DND-41 (cell line): Measurements from ENCODE around the gene ASB18.

Source experiments
- ATAC-seq: fragments of 200-7000 bp; cut with Tn5 transposase; 3 replicates; pipeline ENCODE4 v1.9.1; 2021; ENCODE audit warnings: low read depth; ENCODE audit not compliant: insufficient read depth
- DNase-seq: peaks from one replicate; pipeline ENCODE4 v3.0.0-alpha.2; 2020
- H2AFZ ChIP-seq: 2 replicates; pipeline ENCODE4 v1.6.0; 2012; ENCODE audit warnings: low read depth, low read length
- H3K27ac ChIP-seq: 2 replicates; pipeline ENCODE4 v1.5.1; 2012; ENCODE audit warnings: low read length, inconsistent platforms
- H3K27me3 ChIP-seq: fragments of 200-600 bp; sonication (generic); 2 replicates; pipeline ENCODE4 v1.6.0; 2012; ENCODE audit warnings: low read length, mild to moderate bottlenecking, inconsistent platforms; ENCODE audit not compliant: insufficient read depth, poor library complexity
- H3K36me3 ChIP-seq: 2 replicates; pipeline ENCODE4 v1.5.1; 2012; ENCODE audit warnings: low read length, inconsistent platforms; ENCODE audit not compliant: insufficient read depth
- H3K4me1 ChIP-seq: 2 replicates; pipeline ENCODE4 v1.5.1; 2012; ENCODE audit warnings: mild to moderate bottlenecking, low read length; ENCODE audit not compliant: insufficient read depth
- H3K4me2 ChIP-seq: 2 replicates; pipeline ENCODE4 v1.6.0; 2012; ENCODE audit warnings: mild to moderate bottlenecking, moderate library complexity, low read length, inconsistent platforms; ENCODE audit not compliant: insufficient read depth
- H3K4me3 ChIP-seq, 2 experiments: fragments of 200-600 bp in 1 of 2; shearing (Covaris generic) in 1 of 2; 2 replicates each; pipeline ENCODE4 v1.5.1; 2012 to 2016; ENCODE audit warnings: inconsistent platforms in 2 of 2, low read length in 2 of 2, mild to moderate bottlenecking in 2 of 2, low read depth in 1 of 2, moderate library complexity in 1 of 2
- H3K79me2 ChIP-seq: 2 replicates; pipeline ENCODE4 v1.6.0; 2012; ENCODE audit warnings: low read length, inconsistent platforms; ENCODE audit not compliant: insufficient read depth
- H3K9ac ChIP-seq: 2 replicates; pipeline ENCODE4 v1.6.0; 2012; ENCODE audit warnings: low read depth, mild to moderate bottlenecking, inconsistent platforms, low read length, moderate library complexity
- H3K9me3 ChIP-seq: 2 replicates; pipeline ENCODE4 v1.5.1; 2012; ENCODE audit warnings: low read length, moderate library complexity, mild to moderate bottlenecking, inconsistent platforms; ENCODE audit not compliant: insufficient read depth, severe bottlenecking
- H4K20me1 ChIP-seq: 2 replicates; pipeline ENCODE4 v1.6.0; 2012; ENCODE audit warnings: low read length; ENCODE audit not compliant: insufficient read depth
- CTCF ChIP-seq: IDR thresholded peaks from 2 replicates; pipeline ENCODE4 v1.5.1; 2012; ENCODE audit warnings: borderline replicate concordance, low read length, moderate library complexity, mild to moderate bottlenecking; ENCODE audit not compliant: poor library complexity, severe bottlenecking; ENCODE audit errors: extremely low read depth
- EZH2 ChIP-seq: IDR thresholded peaks from 3 replicates; pipeline ENCODE4 v1.6.1; 2012; ENCODE audit warnings: borderline replicate concordance, low read depth, mild to moderate bottlenecking, moderate library complexity, low read length, inconsistent platforms; ENCODE audit not compliant: severe bottlenecking

ASB18 gene

GRCh38 chr2:236168110-236169080, 95.8 kb downstream of the ASB18 start, which contains the start of gene GBX2:
GBX2 (minus strand) TSS chr2:236168386; CDS start chr2:236167971, 415 bp downstream.
- no peak for DNase-seq
- Histone ChIP-seq H4K20me1 (no peaks in the 10 kb centered on the region), H3K4me2 (no peak within 1 kb of the TSS), H3K36me3 (no peaks in the 10 kb centered on the region), H2AFZ (no peak within 1 kb of the TSS), H3K27me3 (no peaks in the 10 kb centered on the region), H3K9me3 (no peaks in the 10 kb centered on the region), H3K4me3 (no peak within 1 kb of the TSS), H3K79me2 (no peaks in the 10 kb centered on the region), H3K9ac (no peak within 1 kb of the TSS), H3K27ac (no peak within 1 kb of the TSS), H3K4me1 (no peaks in the 10 kb centered on the region)
- no peak for ATAC-seq
- TF ChIP-seq CTCF: no peak
- no peak for TF ChIP-seq EZH2

DNA sequence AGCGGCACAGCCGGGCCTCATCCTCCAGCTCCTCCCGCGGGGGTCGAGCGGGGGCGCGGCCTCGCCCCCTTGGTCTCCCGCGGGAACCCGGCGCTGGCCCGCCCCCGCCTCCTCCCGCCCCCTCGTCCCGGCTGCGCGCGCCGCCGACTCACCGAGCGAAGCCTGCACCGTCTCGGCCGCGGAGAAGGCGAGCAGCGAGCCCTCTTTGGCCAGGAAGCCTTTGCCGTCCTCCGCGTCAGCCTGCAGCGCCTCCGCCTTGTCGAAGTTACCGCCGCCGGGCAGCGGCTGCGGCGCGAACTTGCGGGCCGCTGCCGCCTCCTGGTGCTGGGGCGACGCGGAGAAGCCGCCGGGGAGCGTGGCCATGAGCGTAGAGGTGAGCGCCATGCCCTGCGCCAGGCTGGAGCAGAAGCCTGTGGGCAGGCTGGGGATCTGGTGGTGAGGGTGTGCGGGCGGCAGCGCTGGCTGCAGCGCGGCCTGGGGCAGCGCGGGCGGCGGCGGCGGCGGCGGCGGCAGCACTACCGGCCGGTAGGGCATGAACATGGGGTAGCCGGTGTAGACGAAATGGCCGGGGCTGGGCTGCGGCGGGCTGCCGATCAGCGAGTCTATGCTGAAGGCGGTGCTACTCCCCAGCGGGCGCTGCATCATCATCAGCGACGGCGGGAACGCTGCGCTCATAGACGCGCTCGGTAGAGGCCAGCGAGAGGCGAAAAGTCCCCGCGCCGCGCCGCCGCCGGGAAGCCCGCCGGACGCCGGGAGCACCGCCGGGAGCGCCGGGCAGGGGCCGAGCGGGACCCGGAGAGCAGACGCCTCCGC, 96.7 kb downstream of the ASB18 start:
- H3K27me3 ChIP-seq: no peaks in the 10 kb centered on the region
- H3K36me3 ChIP-seq: no peaks in the 10 kb centered on the region
- no peak for ATAC-seq
- H3K79me2 ChIP-seq: no peaks in the 10 kb centered on the region
- H3K27ac ChIP-seq: no peak overlapping the region
- DNase-seq: no peak
- no peak overlapping the region for H3K4me2 ChIP-seq
- no peaks in the 10 kb centered on the region for H4K20me1 ChIP-seq
- H3K4me3 ChIP-seq: no peak overlapping the region
- no peak overlapping the region for H2AFZ ChIP-seq
- H3K9me3 ChIP-seq: no peaks in the 10 kb centered on the region
- no peak overlapping the region for H3K9ac ChIP-seq
- no peaks in the 10 kb centered on the region for H3K4me1 ChIP-seq
- TF ChIP-seq EZH2 (no peak), CTCF (no peak)

GRCh38 chr2:236166796-236167296, 97.4 kb downstream of the ASB18 start:
- H3K4me2 ChIP-seq: no peak overlapping the region
- H4K20me1 ChIP-seq: no peaks in the 10 kb centered on the region
- H3K4me3 ChIP-seq: no peak overlapping the region
- H3K27me3 ChIP-seq: no peaks in the 10 kb centered on the region
- no peak for DNase-seq
- no peak overlapping the region for H3K9ac ChIP-seq
- no peak for ATAC-seq
- no peaks in the 10 kb centered on the region for H3K79me2 ChIP-seq
- H3K27ac ChIP-seq: no peak overlapping the region
- no peaks in the 10 kb centered on the region for H3K9me3 ChIP-seq
- H3K4me1 ChIP-seq: no peaks in the 10 kb centered on the region
- H2AFZ ChIP-seq: no peak overlapping the region
- TF ChIP-seq CTCF (no peak), EZH2 (no peak)
- H3K36me3 ChIP-seq: no peaks in the 10 kb centered on the region
